GM21390 (cell line): ENCODE measurements around the gene PRKAG2.

Experiments used
- ATAC-seq: cut with Tn5 transposase; IDR thresholded peaks from one replicate; pipeline ENCODE4 v1.9.1; 2021; ENCODE audit not compliant: unreplicated experiment

The PRKAG2 gene

DNA sequence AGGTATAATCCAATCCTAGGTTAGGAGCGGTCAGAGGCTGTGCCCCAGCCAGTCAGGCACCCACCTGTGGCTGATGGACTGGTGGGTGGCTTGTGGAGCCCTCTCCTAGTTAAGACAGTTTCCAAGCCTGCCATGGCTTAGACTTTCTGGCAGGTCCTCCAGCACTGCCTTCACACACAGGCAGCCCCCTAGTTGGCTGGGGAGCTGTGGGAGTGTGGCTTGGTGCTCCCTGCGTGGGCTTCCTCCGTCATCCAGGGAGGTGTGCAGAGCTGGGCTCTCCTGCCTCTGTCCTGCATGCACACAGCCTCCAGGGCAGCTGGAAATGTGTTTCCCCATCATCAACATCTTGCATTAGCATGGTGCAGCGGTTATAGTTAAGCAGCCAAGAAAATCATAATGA lies 273.0 kb downstream of the PRKAG2 start:
- ATAC-seq: no peak

DNA sequence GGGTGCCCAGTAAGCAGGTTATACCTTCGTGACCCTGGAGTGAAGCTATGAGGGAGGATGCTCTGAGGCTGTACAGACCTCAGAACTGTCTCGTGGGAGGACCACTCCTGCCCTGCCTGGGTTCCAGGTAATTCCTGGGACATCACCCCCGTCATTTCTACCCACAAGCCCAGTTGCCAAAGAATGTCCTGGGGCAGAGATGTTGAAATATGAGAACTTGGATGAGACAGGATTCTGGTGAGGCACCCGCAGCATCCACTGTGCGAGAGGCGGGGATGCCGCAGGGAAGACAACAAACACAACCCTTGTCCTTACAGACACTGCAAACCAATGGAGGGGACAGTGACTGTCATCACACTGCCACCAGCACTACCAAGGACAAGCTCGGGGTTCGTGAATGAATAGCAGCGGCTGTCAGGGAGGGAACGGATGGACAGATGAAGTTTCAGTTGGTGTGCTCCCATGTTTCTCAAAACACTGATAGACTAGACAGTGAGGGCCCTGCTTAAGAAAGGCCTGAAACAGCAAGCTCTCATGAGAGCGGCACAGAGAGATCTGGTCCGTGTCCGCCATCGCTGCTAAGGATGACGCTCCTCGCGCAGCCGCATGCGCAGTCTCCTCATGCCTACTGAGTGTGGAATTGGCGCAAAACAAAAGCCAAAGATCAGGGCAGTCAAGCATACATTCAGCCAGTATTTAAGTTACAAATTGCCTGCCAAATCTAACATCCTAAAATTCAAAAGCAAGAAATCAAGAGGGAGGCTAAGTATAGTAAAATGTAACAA lies 275.2 kb downstream of the PRKAG2 start:
- ATAC-seq: no peak

DNA sequence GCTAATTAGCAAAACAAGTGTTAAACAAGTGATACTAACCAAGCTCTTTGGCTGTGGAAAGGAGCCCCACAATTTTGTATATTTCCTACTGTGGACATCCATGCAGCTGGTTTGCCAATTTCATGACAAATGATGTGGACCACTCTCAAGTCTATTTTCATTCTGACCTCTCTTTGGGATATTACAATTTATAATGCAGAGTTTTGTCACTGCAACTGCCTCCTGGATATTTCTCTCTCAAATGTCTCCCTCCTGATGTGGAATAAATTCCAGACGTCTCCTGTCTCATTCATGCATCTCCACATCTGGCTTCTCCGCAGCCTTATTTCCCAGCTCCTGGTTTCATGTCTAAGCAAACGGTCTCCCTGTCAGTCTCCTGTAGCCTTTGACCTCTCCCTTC lies 276.6 kb downstream of the PRKAG2 start:
- no peak for ATAC-seq

DNA sequence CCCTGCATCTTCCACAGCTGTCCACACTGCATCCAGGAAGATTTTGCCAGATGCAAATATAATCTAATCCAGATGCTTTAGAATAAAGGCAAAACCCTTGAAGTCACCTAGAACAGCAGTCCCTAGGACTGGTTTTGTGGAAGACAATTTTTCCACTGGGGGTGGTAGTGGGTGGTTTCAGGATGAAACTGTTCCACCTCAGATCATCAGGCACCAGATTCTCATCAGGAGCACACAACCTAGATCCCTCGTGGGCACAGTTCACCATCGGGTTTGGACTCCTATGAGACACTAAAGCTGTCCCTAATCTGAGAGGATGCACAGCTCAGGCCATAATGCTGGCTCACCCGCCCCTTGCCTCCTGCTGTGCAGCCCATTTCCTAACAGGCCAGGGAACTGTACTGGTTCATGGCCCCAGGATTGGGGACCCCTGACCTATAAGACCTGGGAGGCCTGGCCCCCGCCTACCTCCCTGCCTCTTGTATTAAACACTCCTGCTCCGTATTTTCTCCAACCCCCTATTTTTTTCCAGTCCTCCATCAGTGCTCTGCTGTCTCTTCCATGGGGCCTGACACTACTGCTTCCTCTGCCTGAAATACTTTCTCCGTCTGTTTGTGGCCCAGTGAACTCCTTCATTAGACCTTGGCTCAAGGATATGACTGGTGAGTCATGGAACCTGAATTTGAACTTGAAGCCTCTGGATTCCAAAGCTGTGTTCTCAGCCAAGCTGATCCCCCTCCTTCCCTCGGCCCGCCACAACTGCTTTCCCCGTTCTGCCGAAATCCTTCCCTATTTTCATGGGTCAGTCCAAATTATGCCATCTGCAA lies 277.3 kb downstream of the PRKAG2 start:
- ATAC-seq: no peak

DNA sequence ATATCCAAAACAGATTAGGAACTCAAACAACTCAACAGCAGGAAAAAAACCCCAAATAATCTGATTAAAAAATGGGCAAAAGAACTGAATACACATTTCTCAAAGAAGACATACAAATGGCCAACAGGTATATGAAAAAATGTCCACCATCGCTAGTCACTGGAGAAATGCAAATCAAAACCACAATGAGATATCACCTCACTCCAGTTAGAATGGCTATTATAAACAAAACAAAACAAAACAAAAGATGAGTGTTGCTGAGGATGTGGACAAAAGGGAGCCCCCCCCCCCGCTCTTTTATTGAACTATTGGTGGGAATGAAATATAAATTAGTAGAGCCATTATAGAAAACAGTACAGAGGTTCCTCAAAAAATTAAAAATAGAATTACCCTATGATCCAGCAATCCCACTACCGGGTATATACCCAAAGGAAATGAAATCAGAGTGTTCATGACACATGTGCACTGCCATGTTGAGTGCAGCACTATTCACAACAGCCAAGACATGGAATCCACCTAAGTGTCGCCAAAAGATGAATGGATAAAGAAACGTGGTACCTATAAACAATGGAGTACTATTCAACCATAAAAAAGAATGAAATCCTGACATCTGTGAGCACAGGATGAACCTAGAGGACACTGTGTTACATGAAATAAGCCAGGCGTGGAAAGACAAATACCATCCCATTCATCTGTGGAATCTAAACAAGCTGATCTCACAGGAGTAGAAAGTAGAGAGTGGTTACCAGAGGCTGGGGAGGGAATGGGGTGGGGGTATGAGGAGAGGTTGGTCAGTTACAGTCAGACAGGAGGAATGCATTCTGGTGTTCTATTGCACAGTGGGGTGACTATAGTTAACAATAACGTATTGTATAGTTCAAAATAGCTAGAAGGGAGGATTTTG lies 279.1 kb downstream of the PRKAG2 start:
- ATAC-seq: no peak

DNA sequence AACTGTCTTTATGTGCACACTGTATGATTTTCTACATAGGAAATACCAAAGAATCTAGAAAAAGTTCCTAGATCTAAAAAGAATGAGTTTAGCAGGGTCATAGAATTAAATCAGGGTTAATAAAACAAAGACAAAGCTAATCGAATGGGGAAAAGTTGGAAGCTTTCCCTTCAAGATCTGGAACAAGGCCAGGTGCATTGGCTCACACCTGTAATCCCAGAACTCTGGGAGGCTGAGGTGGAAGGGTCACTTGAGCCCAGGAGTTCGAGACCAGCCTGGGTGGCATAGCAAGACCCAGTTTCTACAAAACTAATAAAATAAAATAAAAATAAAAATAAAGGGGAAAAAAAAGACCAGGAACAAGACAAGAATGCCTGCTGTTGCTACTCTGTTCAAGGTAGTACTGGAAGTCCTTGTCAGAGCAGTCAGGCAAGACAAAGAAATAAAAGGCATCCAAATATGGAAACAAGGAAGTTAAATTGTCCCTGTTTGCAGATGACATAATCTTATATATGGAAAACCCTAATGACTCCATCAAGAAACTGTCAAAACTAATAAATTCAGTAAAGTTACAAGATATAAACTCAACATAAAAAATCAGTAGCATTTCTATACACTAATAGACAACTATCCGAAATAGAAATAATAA lies 281.1 kb downstream of the PRKAG2 start:
- no peak for ATAC-seq

DNA sequence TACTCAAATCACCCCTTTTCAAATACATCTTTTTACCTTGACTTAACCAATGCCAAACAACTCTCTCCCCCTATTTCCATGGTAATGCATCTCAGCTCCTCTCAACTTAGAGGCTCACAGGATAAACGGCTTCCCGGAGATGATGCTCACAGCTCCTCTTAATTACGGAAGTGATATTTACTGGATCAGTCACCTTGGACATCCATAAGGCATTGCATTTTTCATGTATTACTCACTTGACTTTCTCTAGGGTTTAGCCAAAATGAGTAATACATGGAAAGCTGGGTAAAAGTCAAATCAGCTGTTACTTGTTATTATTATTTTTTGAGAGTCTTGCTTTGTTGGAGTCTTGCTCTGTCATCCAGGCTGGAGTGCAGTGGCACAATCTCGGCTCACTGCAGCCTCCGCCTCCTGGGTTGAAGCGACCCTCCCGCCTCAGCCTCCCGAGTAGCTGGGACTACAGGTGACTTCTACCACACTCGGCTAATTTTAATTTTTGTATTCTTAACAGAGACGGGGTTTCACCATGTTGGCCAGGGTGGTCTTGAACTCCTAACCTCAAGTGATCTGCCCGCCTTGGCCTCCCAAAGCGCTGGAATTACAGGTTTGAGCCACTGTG lies 283.9 kb downstream of the PRKAG2 start:
- no peak for ATAC-seq

DNA sequence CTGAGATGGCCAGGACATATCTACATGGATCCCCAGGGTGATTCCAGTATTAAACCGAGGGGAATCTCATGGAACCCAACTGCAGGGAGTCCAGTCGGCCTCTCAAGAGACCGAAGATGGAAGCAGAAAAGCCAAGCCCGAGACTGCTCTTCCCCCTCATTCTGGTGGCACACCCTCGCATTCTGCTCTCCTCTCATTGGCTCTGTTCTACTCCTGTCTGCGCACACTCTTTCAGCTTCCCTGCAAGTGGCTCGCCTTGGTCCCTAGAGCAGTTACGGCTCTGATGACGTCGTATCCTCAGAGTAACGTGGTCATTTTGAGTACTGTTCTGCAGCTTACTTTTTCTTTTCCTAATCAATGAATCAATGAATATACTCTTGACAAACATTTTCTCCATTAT lies 284.6 kb downstream of the PRKAG2 start:
- ATAC-seq: no peak

DNA sequence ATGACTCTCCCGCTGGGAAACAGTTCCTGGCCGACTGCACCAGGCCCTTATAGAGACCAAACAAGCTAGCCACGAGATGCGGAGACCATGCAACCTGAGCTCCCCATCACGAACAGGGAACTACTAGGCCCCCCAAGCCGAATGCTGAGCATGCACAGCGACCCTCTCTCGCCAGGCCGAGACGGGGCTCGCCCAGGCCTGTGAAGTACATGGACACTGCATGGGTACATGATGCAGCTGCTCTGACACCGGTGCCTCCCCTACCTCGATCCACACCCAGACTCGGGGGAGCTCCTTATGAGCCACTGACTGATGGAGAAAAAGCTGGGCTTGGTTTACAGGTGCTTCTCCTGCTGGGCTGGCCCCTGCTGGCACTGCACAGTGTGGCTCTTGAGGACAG lies 285.0 kb downstream of the PRKAG2 start:
- ATAC-seq: no peak

DNA sequence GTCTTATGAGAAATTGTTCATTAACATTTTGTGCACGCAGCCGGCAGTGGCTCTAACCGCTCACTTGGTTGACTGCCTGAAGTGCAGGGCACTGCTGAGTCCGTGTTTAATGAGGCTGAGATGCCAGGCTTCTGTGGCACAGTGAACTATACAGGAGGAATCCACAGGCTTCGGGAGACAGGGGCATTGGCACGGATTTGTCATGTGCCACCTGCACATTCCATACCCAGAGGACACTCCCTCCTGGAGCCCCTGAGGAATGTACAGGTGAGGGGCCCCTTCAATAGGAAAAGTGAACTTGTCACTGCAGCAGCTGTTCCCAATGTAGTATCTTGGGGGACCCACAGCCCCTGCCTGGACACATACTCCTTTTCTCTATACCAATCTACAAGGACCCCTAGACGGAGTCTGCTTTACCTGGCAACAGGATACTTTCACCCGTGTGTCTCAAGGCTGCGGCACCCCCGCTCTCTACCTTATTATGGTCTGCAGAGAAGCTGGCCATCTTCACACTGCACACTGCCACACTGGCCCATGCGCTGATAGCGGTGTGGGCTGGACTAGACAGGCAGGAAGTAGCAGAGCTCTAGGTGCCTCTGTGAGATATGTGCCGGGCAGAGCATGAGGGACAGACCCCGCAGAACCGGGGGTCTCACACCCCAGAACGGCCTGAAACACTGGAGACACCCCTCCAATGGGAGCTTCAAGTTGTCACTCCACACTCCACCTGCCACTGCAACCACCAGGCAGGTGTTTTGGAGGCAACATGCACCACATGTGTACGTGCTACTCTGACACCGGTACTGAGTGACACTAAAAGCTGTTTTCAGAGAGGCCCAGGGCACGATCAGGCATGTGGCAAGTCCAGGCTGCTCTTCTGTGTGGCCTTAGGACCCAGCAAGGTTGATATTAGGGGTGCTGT lies 285.8 kb downstream of the PRKAG2 start:
- no peak for ATAC-seq

DNA sequence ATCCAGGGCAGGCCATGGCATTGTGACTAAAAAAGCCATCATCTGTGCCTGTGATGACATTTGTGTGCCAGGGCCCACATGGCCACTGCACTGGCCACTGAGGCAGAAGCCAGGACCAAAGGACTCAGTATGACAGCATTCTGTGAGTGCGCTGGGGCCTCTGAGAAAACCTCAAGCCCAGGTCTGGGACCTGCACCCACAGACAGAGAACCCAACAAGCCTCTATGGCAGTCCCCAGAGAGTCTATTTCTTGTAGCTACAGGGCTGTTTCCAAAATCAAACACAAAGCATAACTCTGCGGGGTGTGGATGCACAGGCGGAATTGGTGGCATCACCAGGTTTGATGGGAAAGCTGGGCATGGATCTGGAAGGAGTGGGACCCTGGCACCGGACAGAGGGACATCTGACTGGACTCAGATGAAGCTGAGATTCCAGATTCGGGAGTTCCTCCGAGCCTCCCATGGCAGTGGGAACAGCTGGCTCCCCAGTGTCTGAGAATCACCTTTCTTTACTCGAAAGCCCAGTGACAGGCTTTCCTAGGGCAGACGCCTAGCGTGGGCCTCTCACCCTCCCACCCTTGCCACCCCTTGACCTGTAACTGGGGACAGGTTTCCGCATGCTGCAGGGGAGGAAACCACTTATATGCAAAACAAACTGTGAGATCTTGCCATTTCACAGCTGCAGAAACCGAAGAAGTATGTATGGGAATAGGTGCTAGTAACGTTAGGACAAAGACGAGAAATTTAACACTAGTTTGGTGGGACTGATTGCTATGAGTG lies 286.7 kb downstream of the PRKAG2 start:
- ATAC-seq: no peak

DNA sequence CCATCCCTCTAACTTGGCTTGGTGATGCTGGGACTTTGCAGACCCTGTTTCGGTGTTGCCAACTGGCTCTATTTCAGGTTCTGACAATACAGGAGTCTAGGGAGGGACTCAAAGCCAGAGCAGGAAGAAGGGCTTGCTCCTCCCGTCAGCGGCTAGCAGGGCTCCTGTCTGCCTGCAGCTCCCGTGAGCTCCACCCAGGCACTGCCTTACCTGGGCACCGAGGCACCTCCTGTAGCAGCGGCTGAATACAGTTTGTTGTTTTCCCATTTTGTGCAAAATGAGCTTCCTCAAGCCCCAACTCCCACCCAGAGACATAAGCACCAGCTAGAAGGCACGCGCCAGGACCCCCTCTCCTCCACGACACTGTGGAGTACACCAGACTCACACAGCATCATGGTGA lies 287.9 kb downstream of the PRKAG2 start:
- ATAC-seq: no peak

DNA sequence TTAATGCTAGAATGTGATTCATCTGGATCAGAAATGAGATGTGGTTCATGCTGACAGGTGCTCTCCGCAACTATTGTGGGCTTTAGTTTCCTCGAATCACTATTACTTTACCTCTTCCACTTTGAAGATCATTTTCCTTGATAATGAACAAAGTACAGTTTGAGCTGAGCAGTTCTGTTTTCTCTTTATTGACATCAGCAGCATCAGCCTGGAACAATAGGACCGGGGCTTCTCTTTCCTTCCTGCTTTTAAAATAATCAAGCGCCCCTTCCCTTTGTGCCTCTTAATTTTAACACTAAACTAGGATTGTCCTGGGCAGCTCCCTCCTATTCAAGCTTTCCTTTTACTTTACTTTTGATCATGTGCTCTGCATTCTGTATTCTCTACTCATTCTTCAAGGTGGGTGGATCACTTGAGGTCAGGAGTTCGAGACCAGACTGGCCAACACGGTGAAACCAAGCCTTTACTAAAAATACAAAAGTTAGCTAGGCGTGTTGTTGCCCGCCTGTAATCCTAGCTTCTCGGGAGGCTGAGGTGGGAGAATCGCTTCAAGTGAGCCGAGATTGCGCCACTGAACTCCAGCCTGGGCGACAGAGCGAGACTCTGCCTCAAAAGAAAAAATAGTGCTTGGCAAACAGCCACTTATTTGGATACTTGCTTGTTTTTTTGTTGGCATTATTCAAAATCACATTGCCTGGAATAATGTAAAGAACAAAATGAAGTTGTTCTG lies 290.2 kb downstream of the PRKAG2 start:
- no peak for ATAC-seq

DNA sequence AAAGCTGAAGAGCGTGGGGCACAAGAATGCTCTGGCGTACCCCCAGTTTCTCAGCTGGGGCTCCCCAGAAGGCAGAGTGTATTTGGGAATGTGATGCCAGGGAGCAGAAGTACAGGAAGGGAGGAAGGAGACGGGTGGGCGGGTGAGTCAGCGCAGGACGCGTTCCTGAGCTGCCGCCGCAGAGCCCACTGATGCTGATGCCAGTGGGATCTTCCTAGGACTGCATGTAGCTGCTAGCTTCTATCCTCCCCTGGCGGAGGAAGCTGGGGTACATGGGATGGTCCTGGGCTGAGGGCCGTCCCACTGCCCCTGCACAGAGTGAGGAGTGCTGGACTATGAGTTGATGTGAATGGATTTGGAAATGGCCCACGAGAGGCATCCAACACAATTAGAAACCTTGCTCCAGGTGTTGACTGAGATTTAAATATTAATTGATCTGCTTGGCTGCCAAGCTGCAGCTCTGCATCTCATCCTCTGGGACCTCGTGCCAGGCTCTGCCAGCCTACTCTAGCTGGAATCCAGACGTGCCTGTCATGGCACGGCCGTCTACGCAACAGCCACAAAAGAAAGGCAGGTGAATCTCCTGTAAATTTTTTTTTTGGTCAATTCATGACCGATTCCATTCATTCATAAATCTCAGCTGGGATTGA lies 291.0 kb downstream of the PRKAG2 start:
- no peak for ATAC-seq

DNA sequence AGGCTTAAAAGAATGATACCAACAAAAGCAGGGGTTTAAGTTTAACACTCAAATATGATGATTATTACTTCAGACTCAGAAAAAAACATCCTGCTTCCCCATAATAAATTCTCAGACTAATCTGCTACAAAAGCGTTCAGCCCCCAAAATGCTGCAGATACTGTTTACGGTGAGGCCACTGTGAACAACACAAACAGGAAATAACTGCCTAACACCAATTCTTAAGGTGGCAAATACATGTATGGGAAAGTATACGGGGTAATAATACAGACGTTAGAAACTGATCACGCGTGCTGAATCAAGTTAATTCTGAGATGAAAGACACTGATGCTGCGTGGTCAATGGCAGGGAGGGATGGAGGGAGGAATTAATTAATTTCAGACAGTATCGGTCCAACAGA lies 295.2 kb downstream of the PRKAG2 start:
- ATAC-seq: no peak

DNA sequence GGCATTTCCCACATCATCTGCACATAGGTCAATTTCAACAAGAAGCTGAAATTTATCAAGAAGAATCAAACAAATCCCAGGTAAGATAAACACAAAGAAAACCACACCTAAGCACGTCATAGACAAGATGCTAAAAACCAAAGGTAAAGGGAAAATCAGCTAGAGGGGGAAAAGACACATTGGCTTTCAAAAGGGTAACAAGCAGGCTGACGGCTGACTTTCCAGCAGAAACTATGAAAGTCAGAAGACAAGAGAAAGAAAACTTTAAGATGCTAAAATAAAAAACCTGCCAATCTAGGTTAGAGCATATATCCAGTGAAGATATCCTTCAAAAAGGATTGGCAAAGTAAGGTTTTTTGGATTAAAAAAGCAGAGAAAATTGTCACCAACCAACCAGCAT lies 297.3 kb downstream of the PRKAG2 start:
- ATAC-seq: no peak

DNA sequence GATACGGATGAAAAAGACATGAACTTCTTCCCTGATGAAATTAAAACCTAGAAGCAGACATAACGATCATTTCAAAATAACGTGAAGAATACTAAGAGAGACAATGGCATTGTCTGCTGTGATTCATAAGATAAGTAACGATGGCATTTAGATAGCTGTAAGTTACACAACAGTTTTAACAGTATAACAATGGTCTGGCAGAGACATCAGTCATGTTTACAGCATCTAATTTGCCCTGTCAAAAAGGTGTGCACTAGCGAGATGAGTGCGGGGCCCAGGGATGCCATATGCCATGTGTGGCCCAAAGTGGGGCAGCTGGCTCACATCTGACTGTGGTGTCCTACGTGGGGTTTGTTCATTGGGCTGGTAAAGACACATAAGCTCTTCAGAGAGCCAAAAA lies 301.5 kb downstream of the PRKAG2 start:
- ATAC-seq: no peak
